ENCODE measurements around the gene BRF1.

- TF ChIP-seq NFIC (IDR thresholded peaks at IDR 0.05) (no peak), TCF12 (IDR thresholded peaks at IDR 0.05; ENCODE audit: low read depth) (no peak), TEAD4 (IDR thresholded peaks at IDR 0.05) (no peak), TAF1 (IDR thresholded peaks at IDR 0.05; ENCODE audit: low read depth) (no peak), YY1 (IDR thresholded peaks at IDR 0.05; ENCODE audit: low read depth) (no peak), EP300 (IDR thresholded peaks at IDR 0.05; ENCODE audit: borderline replicate concordance) (no peak)
- TF ChIP-seq, protein P1, sequence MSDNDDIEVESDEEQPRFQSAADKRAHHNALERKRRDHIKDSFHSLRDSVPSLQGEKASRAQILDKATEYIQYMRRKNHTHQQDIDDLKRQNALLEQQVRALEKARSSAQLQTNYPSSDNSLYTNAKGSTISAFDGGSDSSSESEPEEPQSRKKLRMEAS (IDR thresholded peaks at IDR 0.05): no peak
- TF ChIP-seq, protein P2, sequence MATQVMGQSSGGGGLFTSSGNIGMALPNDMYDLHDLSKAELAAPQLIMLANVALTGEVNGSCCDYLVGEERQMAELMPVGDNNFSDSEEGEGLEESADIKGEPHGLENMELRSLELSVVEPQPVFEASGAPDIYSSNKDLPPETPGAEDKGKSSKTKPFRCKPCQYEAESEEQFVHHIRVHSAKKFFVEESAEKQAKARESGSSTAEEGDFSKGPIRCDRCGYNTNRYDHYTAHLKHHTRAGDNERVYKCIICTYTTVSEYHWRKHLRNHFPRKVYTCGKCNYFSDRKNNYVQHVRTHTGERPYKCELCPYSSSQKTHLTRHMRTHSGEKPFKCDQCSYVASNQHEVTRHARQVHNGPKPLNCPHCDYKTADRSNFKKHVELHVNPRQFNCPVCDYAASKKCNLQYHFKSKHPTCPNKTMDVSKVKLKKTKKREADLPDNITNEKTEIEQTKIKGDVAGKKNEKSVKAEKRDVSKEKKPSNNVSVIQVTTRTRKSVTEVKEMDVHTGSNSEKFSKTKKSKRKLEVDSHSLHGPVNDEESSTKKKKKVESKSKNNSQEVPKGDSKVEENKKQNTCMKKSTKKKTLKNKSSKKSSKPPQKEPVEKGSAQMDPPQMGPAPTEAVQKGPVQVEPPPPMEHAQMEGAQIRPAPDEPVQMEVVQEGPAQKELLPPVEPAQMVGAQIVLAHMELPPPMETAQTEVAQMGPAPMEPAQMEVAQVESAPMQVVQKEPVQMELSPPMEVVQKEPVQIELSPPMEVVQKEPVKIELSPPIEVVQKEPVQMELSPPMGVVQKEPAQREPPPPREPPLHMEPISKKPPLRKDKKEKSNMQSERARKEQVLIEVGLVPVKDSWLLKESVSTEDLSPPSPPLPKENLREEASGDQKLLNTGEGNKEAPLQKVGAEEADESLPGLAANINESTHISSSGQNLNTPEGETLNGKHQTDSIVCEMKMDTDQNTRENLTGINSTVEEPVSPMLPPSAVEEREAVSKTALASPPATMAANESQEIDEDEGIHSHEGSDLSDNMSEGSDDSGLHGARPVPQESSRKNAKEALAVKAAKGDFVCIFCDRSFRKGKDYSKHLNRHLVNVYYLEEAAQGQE (IDR thresholded peaks at IDR 0.05; ENCODE audit: low read depth): no peak
Measured at GRCh38 chr14:105227346-105227745, 73.5 kb downstream of the BRF1 start.

Measured in Ishikawa (cell line).